Fibroblast of lung (primary cell): ENCODE data around the gene TUBA1B. TPM values are rescaled to one million over a fixed set of nuclear protein-coding genes. Genes with fewer than 3 reads are reported as not detected.

ENCODE experiments used
- DNase-seq, 2 donors: peaks; one replicate each; pipeline versions ENCODE4 v3.0.0 to v3.0.0-alpha.2; 2010; ENCODE audit warnings: low read depth in 2 of 2
- H2AFZ ChIP-seq: 2 replicates; pipeline ENCODE4 v1.5.1; 2012; ENCODE audit warnings: low read length, control low read depth, inconsistent platforms
- H3K27ac ChIP-seq: 2 replicates; pipeline ENCODE4 v1.5.1; 2011; ENCODE audit warnings: low read length, control low read depth; ENCODE audit not compliant: insufficient read depth
- H3K27me3 ChIP-seq: 2 replicates; pipeline ENCODE4 v1.5.1; 2011; ENCODE audit warnings: mild to moderate bottlenecking, low read length; ENCODE audit not compliant: control insufficient read depth, insufficient read depth
- H3K36me3 ChIP-seq: 2 replicates; pipeline ENCODE4 v1.5.1; 2011; ENCODE audit warnings: low read length; ENCODE audit not compliant: control insufficient read depth, insufficient read depth
- H3K4me1 ChIP-seq: 2 replicates; pipeline ENCODE4 v1.5.1; 2011; ENCODE audit warnings: low read length; ENCODE audit not compliant: control insufficient read depth, insufficient read depth; ENCODE audit errors: extremely low read depth
- H3K4me2 ChIP-seq: 2 replicates; pipeline ENCODE4 v1.5.1; 2011; ENCODE audit warnings: low read length, control low read depth; ENCODE audit not compliant: insufficient read depth; ENCODE audit errors: extremely low read depth
- H3K4me3 ChIP-seq, 4 experiments: fragments of 200-600 bp in 1 of 4; sonication (generic) in 1 of 4; replicated peaks in 1 of 4; 2 replicates each; pipeline ENCODE4 v1.5.1; 2011 to 2016; ENCODE audit warnings: low read length in 4 of 4, low read depth in 3 of 4, mild to moderate bottlenecking in 3 of 4, control low read depth in 2 of 4, inconsistent platforms in 1 of 4, mixed read lengths in 1 of 4; ENCODE audit not compliant: insufficient read depth in 1 of 4; ENCODE audit errors: control extremely low read depth in 1 of 4
- H3K79me2 ChIP-seq: 2 replicates; pipeline ENCODE4 v1.5.1; 2012; ENCODE audit warnings: mild to moderate bottlenecking, low read length, inconsistent platforms; ENCODE audit not compliant: control insufficient read depth, insufficient read depth
- H3K9ac ChIP-seq: 2 replicates; pipeline ENCODE4 v1.5.1; 2011; ENCODE audit warnings: mild to moderate bottlenecking, low read length, control low read depth; ENCODE audit not compliant: insufficient read depth
- H3K9me3 ChIP-seq: 2 replicates; pipeline ENCODE4 v1.5.1; 2012; ENCODE audit warnings: low read depth, low read length; ENCODE audit not compliant: control insufficient read depth, insufficient read depth
- H4K20me1 ChIP-seq: 2 replicates; pipeline ENCODE4 v1.5.1; 2011; ENCODE audit warnings: low read length; ENCODE audit not compliant: control insufficient read depth, insufficient read depth; ENCODE audit errors: extremely low read depth
- CTCF ChIP-seq, 2 donors: IDR thresholded peaks in 1 of 2; conservative IDR thresholded peaks in 1 of 2; 1 replicate in 1 of 2; 2 replicates in 1 of 2; pipeline ENCODE4 v1.5.1; 2011 to 2012; ENCODE audit warnings: low read length in 2 of 2, control low read depth in 1 of 2, inconsistent platforms in 1 of 2, low read depth in 1 of 2, mild to moderate bottlenecking in 1 of 2
- EZH2 ChIP-seq: IDR thresholded peaks from 2 replicates; pipeline ENCODE4 v1.5.1; 2012; ENCODE audit warnings: low read length, control low read depth, mild to moderate bottlenecking; ENCODE audit errors: missing control alignments
- polyA plus RNA-seq, 2 donors: library from polyadenylated mRNA; depleted of rRNA in 1 of 2; stranded (reverse) in 1 of 2; unstranded in 1 of 2; fragments of >200 nt; gene quantifications; 2 replicates each; pipeline ENCODE4 v1.2.1, GENCODE V29; 2011 to 2012; ENCODE audit warnings: missing spikeins in 1 of 2
- total RNA-seq: library from RNA; depleted of rRNA; stranded (reverse); fragments of >200 nt; gene quantifications from 2 replicates; pipeline ENCODE4 v1.2.1, GENCODE V29; 2014

The TUBA1B gene
- total and polyA plus RNA-seq, 2 donors (not counting 1 experiment from before 2014, with no cell fraction given) = 1,258 to 3,083 TPM

- Histone ChIP-seq H2AFZ (no peak overlapping the region), H3K4me3 (no peak overlapping the region)
These were observed 2.4 kb upstream of the TUBA1B start for GRCh38 chr12:49133590-49133989.

GRCh38 chr12:49133014-49133413 lies 1.8 kb upstream of the TUBA1B start:
- Histone ChIP-seq H3K9me3 (no peaks in the 10 kb centered on the region), H3K27ac (no peak overlapping the region), H3K4me2 (peak overlapping the region; percentile 49), H3K27me3 (no peaks in the 10 kb centered on the region), H3K36me3 (peaks cover 11% of the 10 kb centered on the region), H3K4me1 (peaks cover 3% of the 10 kb centered on the region), H3K9ac (no peak overlapping the region), H3K4me3 (peak overlapping the region in 3 of 4 experiments; percentile 2 to 100 (median 72)), H4K20me1 (peaks cover 2% of the 10 kb centered on the region), H3K79me2 (peaks cover 31% of the 10 kb centered on the region), H2AFZ (no peak overlapping the region)
- TF ChIP-seq EZH2 (no peak), CTCF (conservative IDR thresholded peaks at IDR 0.05 in 1 of 2, IDR thresholded peaks at IDR 0.05 in 1 of 2; ENCODE audit: low read depth in 1 of 2, low read length in 2 of 2) (no peak)
- no peak for DNase-seq

More at GRCh38 chr12:49133590-49133989, 2.4 kb upstream of the TUBA1B start:
- H3K79me2 ChIP-seq = peaks cover 31% of the 10 kb centered on the region
- no peak overlapping the region for H3K9ac ChIP-seq
- H3K4me1 ChIP-seq = peaks cover 3% of the 10 kb centered on the region
- H3K27ac ChIP-seq = no peak overlapping the region
- H3K36me3 ChIP-seq = peaks cover 11% of the 10 kb centered on the region
- peak overlapping the region; percentile 49 for H3K4me2 ChIP-seq
- no peak for DNase-seq
- H3K27me3 ChIP-seq = no peaks in the 10 kb centered on the region
- H4K20me1 ChIP-seq = peaks cover 2% of the 10 kb centered on the region
- no peak for TF ChIP-seq CTCF (conservative IDR thresholded peaks at IDR 0.05 in 1 of 2, IDR thresholded peaks at IDR 0.05 in 1 of 2; ENCODE audit: low read depth in 1 of 2, low read length in 2 of 2)
- no peak for TF ChIP-seq EZH2
- no peaks in the 10 kb centered on the region for H3K9me3 ChIP-seq

GRCh38 chr12:49131894-49132461 lies 783 bp upstream of the TUBA1B start:
- DNase-seq = peak; percentile 55 to 78

More at GRCh38 chr12:49131894-49132461, 783 bp upstream of the TUBA1B start:
- Histone ChIP-seq H3K4me2 (peak overlapping the region; percentile 93), H3K27me3 (no peaks in the 10 kb centered on the region), H3K9ac (no peak overlapping the region), H3K79me2 (peaks cover 31% of the 10 kb centered on the region), H3K36me3 (peaks cover 13% of the 10 kb centered on the region), H2AFZ (peak overlapping the region; percentile 26), H3K4me3 (peak overlapping the region; percentile 52 to 100 (median 66)), H4K20me1 (peaks cover 2% of the 10 kb centered on the region), H3K4me1 (peaks cover 3% of the 10 kb centered on the region), H3K9me3 (no peaks in the 10 kb centered on the region), H3K27ac (peak overlapping the region; percentile 27)
- no peak for TF ChIP-seq EZH2
- no peak for TF ChIP-seq CTCF (conservative IDR thresholded peaks at IDR 0.05 in 1 of 2, IDR thresholded peaks at IDR 0.05 in 1 of 2; ENCODE audit: low read depth in 1 of 2, low read length in 2 of 2)
